K562 (cell line): Measurements from ENCODE around the gene ANAPC16. TPM values are rescaled to one million over a fixed set of nuclear protein-coding genes. Genes with fewer than 3 reads are reported as not detected.

ENCODE experiments used
- ATAC-seq: fragments of 200-7000 bp; cut with Tn5 transposase; 3 replicates; pipeline ENCODE4 v1.9.1; 2020; ENCODE audit warnings: moderate library complexity
- BruUV-seq: library from RNA; stranded (reverse); fragments of 400-500 nt; replicated peaks from 2 replicates; lab custom pipeline; 2021; lab: Mats Ljungman, UMichigan
- CTCF ChIA-PET: fragments of 300-600 bp; formaldehyde crosslinking; extraction: SDS; loops from one replicate; lab custom pipeline; 2021; ENCODE audit warnings: low intra/inter-chr PET ratio; lab: Yijun Ruan, JAX
- POLR2A ChIA-PET: fragments of 300-600, 350-650 bp; sonication (Branson Sonifier 250); formaldehyde crosslinking; extraction: SDS; loops from one replicate; lab custom pipeline; 2021; ENCODE audit warnings: antibody characterized with exemption, inconsistent platforms; lab: Yijun Ruan, JAX
- DNase-seq, 4 experiments: peaks; one replicate each; pipeline versions ENCODE4 v3.0.0 to v3.0.0-alpha.2; 2011 to 2018; ENCODE audit warnings: low spot score in 3 of 4, mixed read lengths in 3 of 4; ENCODE audit errors: extremely low read depth in 1 of 4
- FAIRE-seq: peaks from 2 replicates; lab custom pipeline; 2011; peaks lifted over from hg19 to GRCh38; lab: Jason Lieb, UNC
- H2AFZ ChIP-seq: 2 replicates; pipeline ENCODE4 v1.6.0; 2011; ENCODE audit warnings: low read depth, low read length, control low read depth, inconsistent platforms
- H3K27ac ChIP-seq: fragments of 200-600 bp; 3 replicates; pipeline ENCODE4 v1.8.0; 2011; ENCODE audit warnings: low read depth, mild to moderate bottlenecking, control low read depth, inconsistent platforms, low read length, moderate library complexity, mixed read lengths; ENCODE audit errors: extremely low read depth
- H3K27me3 ChIP-seq, 2 experiments: fragments of 300-600 bp in 1 of 2; 2 replicates in 1 of 2; 3 replicates in 1 of 2; pipeline versions ENCODE4 v1.6.0 to v1.8.0; 2011; ENCODE audit warnings: inconsistent platforms in 2 of 2, low read length in 2 of 2, mild to moderate bottlenecking in 1 of 2, mixed read lengths in 1 of 2, moderate library complexity in 1 of 2; ENCODE audit not compliant: control insufficient read depth in 2 of 2, insufficient read depth in 2 of 2
- H3K36me3 ChIP-seq: fragments of 300-600 bp; 3 replicates; pipeline ENCODE4 v1.8.0; 2011; ENCODE audit warnings: mild to moderate bottlenecking, low read length, inconsistent platforms; ENCODE audit not compliant: control insufficient read depth, insufficient read depth
- H3K4me1 ChIP-seq, 2 experiments: fragments of 200-600 bp in 1 of 2; replicated peaks in 1 of 2; 2 replicates in 1 of 2; 3 replicates in 1 of 2; pipeline versions ENCODE4 v1.5.1 to v1.8.0; 2011; ENCODE audit warnings: inconsistent platforms in 2 of 2, low read length in 2 of 2, mild to moderate bottlenecking in 1 of 2, mixed read lengths in 1 of 2, moderate library complexity in 1 of 2; ENCODE audit not compliant: control insufficient read depth in 2 of 2, insufficient read depth in 2 of 2
- H3K4me2 ChIP-seq: 2 replicates; pipeline ENCODE4 v1.6.1; 2011; ENCODE audit warnings: low read length, control low read depth, inconsistent platforms, mixed read lengths; ENCODE audit not compliant: insufficient read depth
- H3K4me3 ChIP-seq: fragments of 200-600 bp; sonication (generic), shearing (Covaris generic); 2 replicates; pipeline ENCODE4 v1.5.1; 2016; ENCODE audit warnings: control low read depth, inconsistent platforms
- H3K79me2 ChIP-seq: fragments of 200-600 bp; 3 replicates; pipeline ENCODE4 v1.8.0; 2011; ENCODE audit warnings: low read length, inconsistent platforms; ENCODE audit not compliant: control insufficient read depth, insufficient read depth
- H3K9ac ChIP-seq, 2 experiments: 2 replicates each; pipeline versions ENCODE4 v1.6.0 to v1.6.1; 2011; ENCODE audit warnings: low read depth in 2 of 2, low read length in 2 of 2, control low read depth in 1 of 2, inconsistent platforms in 1 of 2, mild to moderate bottlenecking in 1 of 2, mixed read lengths in 1 of 2; ENCODE audit not compliant: insufficient read depth in 1 of 2
- H3K9me1 ChIP-seq: one replicate; pipeline ENCODE4 v1.6.0; 2011; ENCODE audit warnings: inconsistent platforms, mild to moderate bottlenecking, low read length, moderate library complexity; ENCODE audit not compliant: control insufficient read depth, insufficient read depth
- H3K9me3 ChIP-seq: replicated peaks from 2 replicates; pipeline ENCODE4 v1.5.1; 2011; ENCODE audit warnings: low read depth, low read length, inconsistent platforms; ENCODE audit not compliant: control insufficient read depth, insufficient read depth
- H4K20me1 ChIP-seq: replicated peaks from 2 replicates; pipeline ENCODE4 v1.6.1; 2011; ENCODE audit warnings: low read length, inconsistent platforms, mixed read lengths; ENCODE audit not compliant: control insufficient read depth, insufficient read depth
- CBX1 ChIP-seq: sonication (generic); IDR thresholded peaks from 2 replicates; pipeline ENCODE4 v1.6.1; 2016; ENCODE audit warnings: antibody characterized with exemption, low read depth, mild to moderate bottlenecking
- CBX3 ChIP-seq, 2 experiments: IDR thresholded peaks; 1 replicate in 1 of 2; 2 replicates in 1 of 2; pipeline ENCODE4 v1.6.1; 2012; ENCODE audit warnings: inconsistent platforms in 2 of 2, low read length in 2 of 2, borderline replicate concordance in 1 of 2, control low read depth in 1 of 2
- CHD4 ChIP-seq: fragments of 200-600 bp; sonication (generic); IDR thresholded peaks from 3 replicates; pipeline ENCODE4 v1.6.1; 2012; ENCODE audit warnings: low read depth, mild to moderate bottlenecking, mixed read lengths, low read length, inconsistent platforms; ENCODE audit not compliant: insufficient read depth, insufficient replicate concordance, poor library complexity, severe bottlenecking
- MAFF ChIP-seq: IDR thresholded peaks from 2 replicates; pipeline ENCODE4 v1.6.1; 2012; ENCODE audit warnings: low read length, improper control_type of control experiment
- MXD1 ChIP-seq: fragments of 250-450 bp; sonication (Bioruptor Pico); IDR thresholded peaks from 2 replicates; pipeline ENCODE4 v1.8.0; 2021; ENCODE audit warnings: borderline replicate concordance, mild to moderate bottlenecking, moderate library complexity; ENCODE audit not compliant: poor library complexity, severe bottlenecking
- NCOA6 ChIP-seq: fragments of 450-650 bp; IDR thresholded peaks from 2 replicates; pipeline ENCODE4 v1.6.1; 2017; ENCODE audit warnings: mild to moderate bottlenecking
- RBM25 ChIP-seq: fragments of 200-400 bp; formaldehyde crosslinking; IDR thresholded peaks from 2 replicates; pipeline ENCODE4 v1.6.1; 2018; ENCODE audit warnings: low read length, low read depth, moderate library complexity; ENCODE audit not compliant: severe bottlenecking
- STAG1 ChIP-seq: sonication (generic); formaldehyde crosslinking; IDR thresholded peaks from 2 replicates; pipeline ENCODE4 v1.5.0; 2020; ENCODE audit warnings: missing genetic modification reagents, borderline replicate concordance
- STAT5B ChIP-seq: fragments of 250-450 bp; sonication (Bioruptor Pico); IDR thresholded peaks from 2 replicates; pipeline ENCODE4 v1.8.0; 2021; ENCODE audit warnings: mild to moderate bottlenecking, inconsistent platforms
- TEAD1 ChIP-seq, 2 experiments: fragments of 450-650 bp in 1 of 2; sonication (generic) in 1 of 2; formaldehyde crosslinking; IDR thresholded peaks; 2 replicates each; pipeline versions ENCODE4 v1.4.0 to v1.8.0; 2020 to 2022; ENCODE audit warnings: mild to moderate bottlenecking in 2 of 2, missing genetic modification reagents in 1 of 2
- TSC22D4 ChIP-seq: fragments of 450-650 bp; IDR thresholded peaks from 2 replicates; pipeline ENCODE4 v1.6.1; 2016; ENCODE audit warnings: missing genetic modification characterization, missing biosample characterization, control low read depth
- ZNF121 ChIP-seq: sonication (generic); formaldehyde crosslinking; conservative IDR thresholded peaks from 2 replicates; pipeline ENCODE4 v1.8.0; 2022; ENCODE audit warnings: missing genetic modification reagents
- ZNF23 ChIP-seq: fragments of 250-450 bp; sonication (Bioruptor Pico); IDR thresholded peaks from 2 replicates; pipeline ENCODE4 v1.4.0; 2020; ENCODE audit warnings: mild to moderate bottlenecking
- ZNF316 ChIP-seq: fragments of 450-650 bp; IDR thresholded peaks from 2 replicates; pipeline ENCODE4 v1.6.1; 2016
- WGBS: fragments of 100-300 bp; shearing (Covaris generic); methylation state at CpG from one replicate; pipeline ENCODE4 v1.1.6; 2016; ENCODE audit warnings: low coverage, mixed read lengths; ENCODE audit not compliant: insufficient coverage; ENCODE audit errors: missing lambda C conversion rate; 5-methylcytosine and 5-hydroxymethylcytosine counted together
- in situ Hi-C: fragments of 300-500 bp; cut with MboI; formaldehyde crosslinking; loops from 4 replicates; pipeline ENCODE4 v1.15.0; 2018; ENCODE audit warnings: inconsistent platforms, mixed read lengths
- intact Hi-C: fragments of 100-400 bp; cut with micrococcal nuclease; formaldehyde crosslinking; loops from 2 replicates; pipeline ENCODE4 v1.14.2; 2022
- polyA plus RNA-seq, 8 experiments: library from polyadenylated mRNA; depleted of rRNA in 4 of 8; stranded (reverse) in 5 of 8; unstranded in 3 of 8; fragments of >200 nt; fragmentation: Nextera tagmentation in 2 of 8; fragmentation: Illumina TruSeq in 1 of 8; extraction: Ambion mirVana in 2 of 8; extraction: Trizol in 1 of 8; gene quantifications; 2 replicates each; pipeline versions ENCODE4 v1.2.1 to v1.2.3, GENCODE V29; 2011 to 2014; ENCODE audit warnings: inconsistent platforms in 1 of 8, missing spikeins in 1 of 8
- total RNA-seq, 7 experiments: library from RNA; depleted of rRNA in 6 of 7; stranded (reverse); fragments of >200 nt in 6 of 7; fragmentation: Illumina TruSeq in 2 of 7; extraction: Trizol in 2 of 7; gene quantifications; 2 replicates each; pipeline versions ENCODE4 v1.2.1 to v1.2.3, GENCODE V29; 2011 to 2021; ENCODE audit warnings: low replicate concordance in 1 of 7

ANAPC16 gene
- total and polyA plus RNA-seq, 9 of the 15 experiments (the other 6 are each of a cell fraction or from before 2014, with no cell fraction given) = 42.6 to 208 (median 108) TPM

- no peak for TF ChIP-seq STAG1
- no peak for TF ChIP-seq NCOA6
- no peak for TF ChIP-seq TEAD1 (CRISPR knock-in tag; IDR thresholded peaks at IDR 0.05)
Measured at GRCh38 chr10:72239409-72239808, 23.6 kb downstream of the ANAPC16 start (continued).

- ATAC-seq (no peak), FAIRE-seq (no peak), DNase-seq (no peak)
- no TSS peak for BruUV-seq
- WGBS = 85% methylated on average over 6 of the region's 7 CpGs
- peaks cover 11% of the 10 kb centered on the region for H3K36me3 ChIP-seq
- H3K79me2 ChIP-seq = no peaks in the 10 kb centered on the region
- TF ChIP-seq TSC22D4 = no peak
- TF ChIP-seq RBM25 = peak; percentile 12
- TF ChIP-seq MXD1 = no peak
- TF ChIP-seq MAFF = no peak
- TF ChIP-seq CBX3 (IDR thresholded peaks at IDR 0.05; ENCODE audit: borderline replicate concordance in 1 of 2, low read length in 2 of 2) = no peak
- TF ChIP-seq CBX1 = no peak
- no peak for TF ChIP-seq ZNF316
- TF ChIP-seq ZNF121 (CRISPR knock-in tag) = peak; percentile 66
- no peak for TF ChIP-seq CHD4
- TF ChIP-seq ZNF23 (CRISPR knock-in tag) = no peak
- TF ChIP-seq STAT5B (CRISPR knock-in tag) = no peak
- no peaks in the 10 kb centered on the region for H3K9me3 ChIP-seq
- peaks cover 17 to 22% of the 10 kb centered on the region in 2 experiments for H3K4me1 ChIP-seq
- H3K9me1 ChIP-seq = no peaks in the 10 kb centered on the region
- H3K4me3 ChIP-seq = no peak overlapping the region
- in situ Hi-C loops = no loop called here
- H3K27ac ChIP-seq = no peak overlapping the region
- no peak overlapping the region for H2AFZ ChIP-seq
- CTCF ChIA-PET = no interaction called here
- H4K20me1 ChIP-seq = no peaks in the 10 kb centered on the region
- no peak overlapping the region for H3K4me2 ChIP-seq
- POLR2A ChIA-PET = interaction anchor here (0.7 to 1.0 kb wide), 2 partner anchors 10 to 68 kb away, joined by 3 read pairs; no protein-coding TSS in a partner anchor
- H3K9ac ChIP-seq = no peak overlapping the region
- intact Hi-C loops = no loop called here
- H3K27me3 ChIP-seq = no peaks in the 10 kb centered on the region
Measured at GRCh38 chr10:72240371-72240770, 24.6 kb downstream of the ANAPC16 start.
